ENCODE data around the gene TSKS. TPM values are rescaled to one million over a fixed set of nuclear protein-coding genes. Genes with fewer than 3 reads are reported as not detected.

Gene TSKS
- total RNA-seq, 4 donors from 2014 or later: 0.57 TPM; not detected in 3

DNA sequence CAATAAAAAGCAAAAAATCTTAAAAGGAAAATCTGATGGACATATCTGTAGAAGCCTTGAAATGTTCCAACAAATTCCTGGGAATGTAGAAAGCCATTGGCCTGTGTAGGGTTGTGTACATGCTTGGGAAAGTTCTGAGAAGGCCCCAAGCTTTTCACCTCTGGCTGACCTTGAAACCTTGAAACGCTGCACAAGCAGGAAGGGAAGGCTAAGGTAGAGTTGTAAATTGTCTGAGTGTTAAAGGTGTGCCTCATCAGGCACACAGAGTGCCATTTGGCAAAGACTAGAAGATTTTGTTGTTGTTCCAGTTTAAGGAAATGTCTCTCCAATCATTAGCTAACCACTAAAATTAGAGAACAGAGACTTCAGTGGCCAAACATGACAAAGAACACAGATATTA, 10.4 kb downstream of the TSKS start:
- H3K27ac ChIP-seq (replicated peaks in 1 of 4): no peak overlapping the region
- no peaks in the 10 kb centered on the region for H3K27me3 ChIP-seq
- no peak for DNase-seq (ENCODE audit: extremely low spot score)
- no peaks in the 10 kb centered on the region for H3K36me3 ChIP-seq
- TF ChIP-seq EP300 (IDR thresholded peaks at IDR 0.05): no peak
- no peak for TF ChIP-seq POLR2A (IDR thresholded peaks at IDR 0.05; ENCODE audit: low read depth)
- TF ChIP-seq, protein P1, sequence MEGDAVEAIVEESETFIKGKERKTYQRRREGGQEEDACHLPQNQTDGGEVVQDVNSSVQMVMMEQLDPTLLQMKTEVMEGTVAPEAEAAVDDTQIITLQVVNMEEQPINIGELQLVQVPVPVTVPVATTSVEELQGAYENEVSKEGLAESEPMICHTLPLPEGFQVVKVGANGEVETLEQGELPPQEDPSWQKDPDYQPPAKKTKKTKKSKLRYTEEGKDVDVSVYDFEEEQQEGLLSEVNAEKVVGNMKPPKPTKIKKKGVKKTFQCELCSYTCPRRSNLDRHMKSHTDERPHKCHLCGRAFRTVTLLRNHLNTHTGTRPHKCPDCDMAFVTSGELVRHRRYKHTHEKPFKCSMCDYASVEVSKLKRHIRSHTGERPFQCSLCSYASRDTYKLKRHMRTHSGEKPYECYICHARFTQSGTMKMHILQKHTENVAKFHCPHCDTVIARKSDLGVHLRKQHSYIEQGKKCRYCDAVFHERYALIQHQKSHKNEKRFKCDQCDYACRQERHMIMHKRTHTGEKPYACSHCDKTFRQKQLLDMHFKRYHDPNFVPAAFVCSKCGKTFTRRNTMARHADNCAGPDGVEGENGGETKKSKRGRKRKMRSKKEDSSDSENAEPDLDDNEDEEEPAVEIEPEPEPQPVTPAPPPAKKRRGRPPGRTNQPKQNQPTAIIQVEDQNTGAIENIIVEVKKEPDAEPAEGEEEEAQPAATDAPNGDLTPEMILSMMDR (IDR thresholded peaks at IDR 0.05): no peak
- no peak for TF ChIP-seq POLR2AphosphoS5 (IDR thresholded peaks at IDR 0.05)
- WGBS: 84% methylated on average over 1 of the region's 1 CpG
- H3K4me1 ChIP-seq: no peaks in the 10 kb centered on the region
- H3K9me3 ChIP-seq: peaks cover 0 to 10% (median 8%) of the 10 kb centered on the region in 4 donors
- H3K4me3 ChIP-seq: no peak overlapping the region
- intact Hi-C loops (cut with DNase I): no loop called here

DNA sequence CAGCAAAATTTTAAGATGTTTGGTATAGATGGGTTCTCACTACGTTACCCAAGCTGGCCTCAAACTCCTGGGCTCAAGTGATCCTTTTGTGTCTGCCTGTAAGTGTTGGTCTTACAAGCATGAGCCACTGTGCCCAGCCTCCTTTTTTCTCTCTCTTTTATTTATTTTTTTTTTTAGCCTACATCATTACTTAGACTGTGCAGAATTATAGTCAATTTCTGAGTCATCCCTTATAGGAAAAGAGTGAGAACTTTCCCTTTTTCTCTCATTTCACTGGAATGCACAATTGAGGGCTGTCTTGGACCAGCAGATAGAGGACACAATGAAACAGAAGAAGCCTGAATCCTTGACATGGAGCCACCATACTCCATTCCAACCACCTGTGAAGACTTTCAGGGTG, 13.3 kb downstream of the TSKS start:
- TF ChIP-seq, protein P1 (IDR thresholded peaks at IDR 0.05): no peak
- TF ChIP-seq POLR2AphosphoS5 (IDR thresholded peaks at IDR 0.05): no peak
- no peak for TF ChIP-seq EP300 (IDR thresholded peaks at IDR 0.05)
- no peak for TF ChIP-seq POLR2A (IDR thresholded peaks at IDR 0.05; ENCODE audit: low read depth)
- H3K36me3 ChIP-seq: no peaks in the 10 kb centered on the region
- 53% methylated on average over 1 of the region's 1 CpG for WGBS
- no peak overlapping the region for H3K27ac ChIP-seq (replicated peaks in 1 of 4)
- intact Hi-C loops (cut with DNase I): no loop called here
- no peaks in the 10 kb centered on the region for H3K9me3 ChIP-seq
- H3K27me3 ChIP-seq: no peaks in the 10 kb centered on the region
- H3K4me1 ChIP-seq: peaks cover 0 to 7% (median 2%) of the 10 kb centered on the region in 4 donors
- DNase-seq (ENCODE audit: extremely low spot score): no peak
- H3K4me3 ChIP-seq: no peak overlapping the region

DNA sequence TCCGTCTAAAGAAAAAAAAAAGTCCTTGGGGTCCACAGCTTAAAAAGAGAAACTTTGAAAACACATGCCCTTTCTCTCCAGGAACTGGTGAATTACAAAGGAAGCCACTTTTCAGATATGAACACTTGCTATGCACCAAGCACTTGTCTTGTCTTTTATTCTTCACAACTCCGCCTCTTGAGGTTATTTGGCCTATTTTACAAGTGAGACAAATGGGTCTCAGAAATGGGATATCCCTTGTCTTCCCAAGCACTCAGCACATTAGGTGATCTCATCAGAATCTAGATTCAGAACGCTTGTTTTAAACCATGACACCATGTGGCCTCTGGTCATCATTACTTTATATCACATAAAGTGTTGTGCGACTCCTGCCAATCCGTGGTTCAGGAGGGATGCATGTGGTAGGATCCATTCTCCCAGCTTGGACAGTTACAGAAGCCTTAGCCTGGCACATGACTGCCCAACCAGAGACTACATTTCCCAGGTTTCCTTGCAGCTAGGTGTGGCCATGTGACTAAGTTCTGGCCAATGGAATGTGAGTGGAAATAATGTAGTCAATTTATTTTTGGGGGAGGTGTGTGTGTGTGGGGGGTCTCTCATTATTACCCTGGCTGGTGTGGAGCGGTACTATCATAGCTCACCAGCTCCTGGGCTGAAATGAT, 13.9 kb downstream of the TSKS start:
- no peaks in the 10 kb centered on the region for H3K36me3 ChIP-seq
- H3K4me3 ChIP-seq: no peak overlapping the region
- 71% methylated on average over 6 of the region's 6 CpGs for WGBS
- H3K9me3 ChIP-seq: no peaks in the 10 kb centered on the region
- intact Hi-C loops (cut with DNase I): no loop called here
- TF ChIP-seq POLR2A (IDR thresholded peaks at IDR 0.05; ENCODE audit: low read depth): no peak
- H3K4me1 ChIP-seq: peaks cover 0 to 7% (median 2%) of the 10 kb centered on the region in 4 donors
- DNase-seq (ENCODE audit: extremely low spot score): no peak
- no peaks in the 10 kb centered on the region for H3K27me3 ChIP-seq
- H3K27ac ChIP-seq (replicated peaks in 1 of 4): no peak overlapping the region

DNA sequence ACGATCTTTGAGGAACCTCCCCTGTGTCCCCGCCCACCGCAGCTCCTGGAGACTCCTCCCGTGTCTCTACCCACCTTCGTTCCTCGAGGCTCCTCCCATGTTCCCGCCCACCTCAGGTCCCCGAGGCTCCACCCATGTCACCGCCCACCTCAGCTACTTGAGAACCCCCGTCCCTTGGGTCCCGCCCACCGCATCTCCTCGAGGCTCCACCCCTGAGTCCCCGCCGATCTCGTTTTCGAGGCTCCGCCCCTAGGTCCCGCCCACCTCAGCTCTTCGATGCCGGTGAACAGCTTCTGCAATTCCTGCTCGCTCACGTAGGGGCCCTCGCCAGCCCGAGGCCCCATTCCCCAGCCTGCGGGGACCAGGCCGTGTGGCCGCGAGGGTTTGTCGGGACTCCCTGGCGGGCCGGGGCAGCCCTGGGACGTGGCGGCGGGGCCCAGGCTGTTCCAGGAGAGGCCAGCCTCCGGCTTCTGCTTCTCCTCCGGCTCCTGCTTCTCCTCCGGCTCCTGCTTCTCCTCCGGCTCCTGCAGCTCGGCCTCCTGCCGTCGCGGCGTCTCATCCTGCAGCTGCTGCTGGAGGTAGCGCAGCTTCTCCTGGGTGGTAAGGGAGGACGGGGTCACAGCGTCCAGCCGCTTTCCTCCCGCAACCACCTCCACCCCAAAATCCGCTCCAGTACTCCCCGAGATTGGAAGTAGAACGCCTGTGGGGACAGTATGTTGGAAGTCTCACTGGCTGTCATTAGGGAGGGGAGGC, 16.7 kb downstream of the TSKS start:
- no peaks in the 10 kb centered on the region for H3K27me3 ChIP-seq
- intact Hi-C loops (cut with DNase I): no loop called here
- peaks cover 0 to 7% (median 2%) of the 10 kb centered on the region in 4 donors for H3K4me1 ChIP-seq
- H3K36me3 ChIP-seq: no peaks in the 10 kb centered on the region
- H3K27ac ChIP-seq (replicated peaks in 1 of 4): no peak overlapping the region
- H3K4me3 ChIP-seq: peak overlapping the region in 3 of 4 donors; percentile 2 to 14 (median 4)
- no peaks in the 10 kb centered on the region for H3K9me3 ChIP-seq
- no peak for TF ChIP-seq POLR2AphosphoS5 (IDR thresholded peaks at IDR 0.05)
- TF ChIP-seq, protein P1 (IDR thresholded peaks at IDR 0.05): no peak
- TF ChIP-seq POLR2A (IDR thresholded peaks at IDR 0.05; ENCODE audit: low read depth): no peak
- TF ChIP-seq EP300 (IDR thresholded peaks at IDR 0.05): no peak
- WGBS: 73% methylated on average over 33 of the region's 52 CpGs
- DNase-seq (ENCODE audit: extremely low spot score): no peak

DNA sequence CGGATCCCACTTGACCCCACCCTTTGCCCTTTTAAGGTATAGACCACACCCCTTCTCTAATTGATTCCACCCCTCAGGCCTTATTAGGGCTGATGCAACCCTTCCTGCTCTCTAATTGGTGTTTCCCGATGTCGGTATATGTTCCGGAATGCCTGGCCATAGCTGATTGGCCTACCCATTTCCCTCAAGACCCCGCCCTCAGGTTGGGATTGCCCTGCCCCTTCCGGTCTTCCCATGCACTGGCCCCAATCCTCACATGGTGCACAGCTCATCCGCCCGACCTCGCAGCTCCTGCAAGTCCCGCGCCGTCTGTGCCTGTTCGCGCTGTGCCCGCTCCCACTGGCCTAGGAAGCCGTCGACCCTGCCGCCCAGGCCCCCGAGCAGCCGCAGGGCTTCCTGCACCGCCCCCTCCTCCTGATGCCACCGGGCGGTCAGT, 18.1 kb downstream of the TSKS start:
- TF ChIP-seq POLR2A (IDR thresholded peaks at IDR 0.05; ENCODE audit: low read depth) (no peak), EP300 (IDR thresholded peaks at IDR 0.05) (no peak), POLR2AphosphoS5 (IDR thresholded peaks at IDR 0.05) (no peak)
- TF ChIP-seq, protein P1 (IDR thresholded peaks at IDR 0.05): no peak
- no peaks in the 10 kb centered on the region for H3K36me3 ChIP-seq
- peaks cover 0 to 7% (median 2%) of the 10 kb centered on the region in 4 donors for H3K4me1 ChIP-seq
- intact Hi-C loops (cut with DNase I): no loop called here
- H3K27me3 ChIP-seq: no peaks in the 10 kb centered on the region
- no peaks in the 10 kb centered on the region for H3K9me3 ChIP-seq
- no peak for DNase-seq (ENCODE audit: extremely low spot score)
- no peak overlapping the region for H3K27ac ChIP-seq (replicated peaks in 1 of 4)
- no peak overlapping the region for H3K4me3 ChIP-seq
- WGBS: 93% methylated on average over 21 of the region's 23 CpGs
